Neural crest cell (in vitro differentiated cells): ENCODE results near the gene ZNF583. TPM values are rescaled to one million over a fixed set of nuclear protein-coding genes. Genes with fewer than 3 reads are reported as not detected.

Experiments used
- DNase-seq: peaks from one replicate; pipeline ENCODE4 v3.0.0; 2021; ENCODE audit warnings: low read depth, mixed read lengths, low spot score
- H3K27ac Mint-ChIP-seq: one replicate; pipeline ENCODE4 v1.8.0; 2021; ENCODE audit warnings: mild to moderate bottlenecking, mixed read lengths; ENCODE audit not compliant: unreplicated experiment
- H3K27me3 Mint-ChIP-seq: 2 replicates; pipeline ENCODE4 v1.8.0; 2021; ENCODE audit warnings: low read depth, mild to moderate bottlenecking, mixed read lengths
- H3K36me3 Mint-ChIP-seq: 2 replicates; pipeline ENCODE4 v1.8.0; 2021; ENCODE audit warnings: low read depth, mild to moderate bottlenecking, mixed read lengths
- H3K4me1 Mint-ChIP-seq: 2 replicates; pipeline ENCODE4 v1.8.0; 2021; ENCODE audit warnings: mixed read lengths
- H3K4me3 Mint-ChIP-seq: one replicate; pipeline ENCODE4 v1.8.0; 2021; ENCODE audit warnings: mild to moderate bottlenecking, mixed read lengths
- H3K9me3 Mint-ChIP-seq: 2 replicates; pipeline ENCODE4 v1.8.0; 2021; ENCODE audit warnings: mixed read lengths
- CTCF ChIP-seq: fragments of 200-600 bp; sonication (generic); conservative IDR thresholded peaks from 2 replicates; pipeline ENCODE4 v1.5.0; 2021; ENCODE audit warnings: antibody characterized with exemption, mild to moderate bottlenecking
- total RNA-seq: library from RNA; stranded (reverse); gene quantifications from 2 replicates; pipeline ENCODE4 v1.2.1, GENCODE V29; 2021

The ZNF583 gene
- total RNA-seq, 1 donor from 2014 or later: 9.8 TPM

DNA sequence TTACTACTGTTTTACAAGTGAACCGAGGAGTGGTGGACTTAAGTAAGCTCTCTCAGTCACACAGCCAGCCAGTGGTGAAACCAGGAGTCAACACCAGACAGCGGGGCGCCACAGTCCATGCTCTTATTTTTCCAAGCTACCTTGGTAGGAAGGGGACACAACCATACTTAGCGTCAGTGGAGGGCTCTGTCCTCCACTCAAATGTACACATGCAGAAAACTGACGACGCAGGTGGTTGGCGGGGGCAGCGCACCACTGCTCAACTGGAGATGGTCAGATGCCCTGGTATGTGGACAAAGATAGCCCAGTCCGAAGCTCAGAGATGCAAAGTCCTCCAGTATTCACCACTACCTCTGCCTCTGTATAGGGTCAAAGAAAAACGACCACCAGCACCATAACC lies 72.0 kb downstream of the ZNF583 start:
- Mint-ChIP-seq H3K4me1 (no peaks in the 10 kb centered on the region), H3K4me3 (no peak overlapping the region), H3K27ac (no peak overlapping the region), H3K36me3 (peaks cover 10% of the 10 kb centered on the region), H3K27me3 (no peaks in the 10 kb centered on the region), H3K9me3 (peaks cover 26% of the 10 kb centered on the region)
- DNase-seq: no peak
- no peak for TF ChIP-seq CTCF

Other genes starting within 250 kb of the ZNF583 start
- 0.37 TPM in 1 of 2 replicates, not detected in the other for gene GALP, start 228.3 kb upstream of the ZNF583 start, total RNA-seq
- not detected in 2 replicates for gene ZSCAN5B, start 206.5 kb upstream of the ZNF583 start, total RNA-seq
- gene ZSCAN5C, start 202.1 kb upstream of the ZNF583 start, total RNA-seq: not detected in 2 replicates
- gene EDDM13, start 131.6 kb upstream of the ZNF583 start, total RNA-seq: not detected in 2 replicates
- 11.6 and 14.7 TPM in 2 replicates for gene ZSCAN5A, start 89.5 kb upstream of the ZNF583 start, total RNA-seq
- gene ZNF582, start 10.8 kb upstream of the ZNF583 start, total RNA-seq: 4.2 and 5.1 TPM in 2 replicates
- gene ZNF667, start 73.0 kb downstream of the ZNF583 start, total RNA-seq: not detected in 2 replicates
- not detected in 2 replicates for gene ZNF471, start 103.5 kb downstream of the ZNF583 start, total RNA-seq
- 7.4 and 8.0 TPM in 2 replicates for gene ZFP28, start 134.6 kb downstream of the ZNF583 start, total RNA-seq
- gene ZNF470, start 163.1 kb downstream of the ZNF583 start, total RNA-seq: 8.4 and 9.1 TPM in 2 replicates
- 21.7 TPM in 2 replicates for gene ZNF71, start 191.0 kb downstream of the ZNF583 start, total RNA-seq
- 0.89 and 1.3 TPM in 2 replicates for gene SMIM17, start 238.8 kb downstream of the ZNF583 start, total RNA-seq